ENCODE measurements around the gene PDZRN3. TPM values are rescaled to one million over a fixed set of nuclear protein-coding genes. Genes with fewer than 3 reads are reported as not detected.

Gene PDZRN3
- total RNA-seq, 1 experiment from 2014 or later, result 5.2 TPM

Small RNAs within 50 kb of the gene (small RNA-seq; reads per million reads assigned to genes)
- gene RNU7-119P, result 0 reads per million in 2 experiments

All from SK-MEL-5 (cell line).